Heart left ventricle (tissue), 13 donors: Measurements from ENCODE around the gene HSD11B2.

Experiments
- CTCF ChIP-seq, 12 donors: fragments of 200-600 bp; sonication (generic) in 4 of 12; IDR thresholded peaks; one replicate each; pipeline versions ENCODE4 v1.5.0 to v1.8.0; 2018 to 2022; ENCODE audit warnings: antibody characterized with exemption in 12 of 12, mild to moderate bottlenecking in 5 of 12
- POLR2A ChIP-seq, 2 donors: fragments of 450-650 bp; IDR thresholded peaks; one replicate each; pipeline ENCODE4 v1.6.1; 2017; ENCODE audit warnings: antibody characterized with exemption in 2 of 2, mild to moderate bottlenecking in 2 of 2, moderate library complexity in 2 of 2
- donor health status: ischemic (EF 13 %, LVEDD 7.1; RV severe dilation, severe dysfunction).
- donor health status: DM: no; HTN: yes; CAD: no.
- donor health status: DM: no; HTN: no; CAD: no.
- donor health status: ischemic (EF 25% LVEDD 6.9; RV normal size, moderate dysfunction).
- donor health status: ischemic (EF 25% LVEDD 5.7; RV mildly dilated, moderate dysfunction).
- donor health status: ischemic (EF 35%, LVEDD 5.7; RV mildly dilated, moderate dysfunction).
- donor health status: nonischemic (EF 11% LVEDD 7.7; RV severe dilation, severe dysfunction).
- donor health status: DM: yes; HTN: yes; CAD: no.
- donor health status: PGD.
- donor health status: ischemic (EF 29% LVEDD 5.4; RV normal size, mild dysfunction).
- donor health status: nonischemic (EF 23%, LVEDD 6.1; RV moderate dilation, normal function).

- TF ChIP-seq POLR2A (IDR thresholded peaks at IDR 0.05) (no peak), CTCF (IDR thresholded peaks at IDR 0.05) (no peak)
These were observed 16.1 kb downstream of the HSD11B2 start for GRCh38 chr16:67446968-67447507.
